SK-N-MC (cell line): Measurements from ENCODE around the gene LRP1B.

Experiments
- DNase-seq: peaks from one replicate; pipeline ENCODE4 v3.0.0-alpha.2; 2011; ENCODE audit warnings: low read depth, low spot score
- H3K27ac ChIP-seq: fragments of 200-600 bp; sonication (generic); 2 replicates; pipeline ENCODE4 v1.5.1; 2016; ENCODE audit warnings: mixed run types
- H3K36me3 ChIP-seq: fragments of 200-600 bp; sonication (generic); 2 replicates; pipeline ENCODE4 v1.6.1; 2017; ENCODE audit warnings: antibody characterized with exemption, low read length, mixed read lengths; ENCODE audit not compliant: insufficient read depth
- H3K4me3 ChIP-seq: fragments of 200-600 bp; sonication (generic); 2 replicates; pipeline ENCODE4 v1.5.1; 2016
- H3K9ac ChIP-seq: fragments of 200-600 bp; sonication (generic); 2 replicates; pipeline ENCODE4 v1.8.0; 2017; ENCODE audit warnings: mixed run types, mixed read lengths; ENCODE audit not compliant: insufficient read length
- H3K9me3 ChIP-seq: fragments of 200-600 bp; sonication (generic); 2 replicates; pipeline ENCODE4 v1.6.1; 2017; ENCODE audit warnings: low read depth, mild to moderate bottlenecking, antibody characterized with exemption, low read length, moderate library complexity, mixed read lengths
- EZH2 ChIP-seq: fragments of 200-600 bp; sonication (generic); IDR thresholded peaks from one replicate; pipeline ENCODE4 v1.6.1; 2017; ENCODE audit warnings: antibody characterized with exemption
- FOXP2 ChIP-seq: optimal IDR thresholded peaks from 2 replicates; pipeline ENCODE3; 2011; ENCODE audit warnings: mild to moderate bottlenecking, moderate library complexity; ENCODE audit not compliant: insufficient read depth; ENCODE audit errors: extremely low read length, control extremely low read depth
- POLR2AphosphoS5 ChIP-seq: IDR thresholded peaks from 2 replicates; pipeline ENCODE4 v1.6.1; 2012; ENCODE audit warnings: mild to moderate bottlenecking, low read depth, low read length, borderline replicate concordance

The LRP1B gene

DNA sequence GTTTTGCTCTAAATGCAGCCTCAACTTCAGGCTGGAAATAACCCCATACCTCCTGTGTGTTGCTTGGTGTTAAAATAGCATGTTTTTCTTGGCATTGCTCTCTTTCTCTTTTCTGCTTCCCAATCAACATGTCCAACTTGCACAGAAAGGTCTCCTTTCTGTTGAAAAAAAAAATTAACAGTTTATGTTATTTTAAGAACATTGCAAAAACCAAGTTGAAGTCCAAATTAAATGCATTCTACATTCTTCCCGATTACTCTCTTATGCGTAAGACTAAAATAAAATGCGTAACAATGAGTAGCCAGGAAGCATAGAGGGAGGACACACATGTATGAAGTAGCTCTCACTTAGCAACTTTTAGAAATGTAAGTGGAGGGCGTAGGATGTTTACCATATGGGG, 1944.5 kb downstream of the LRP1B start:
- TF ChIP-seq POLR2AphosphoS5: no peak
- no peak for TF ChIP-seq FOXP2
- no peak for TF ChIP-seq EZH2
- H3K9me3 ChIP-seq: no peaks in the 10 kb centered on the region
- H3K9ac ChIP-seq: no peak overlapping the region
- H3K4me3 ChIP-seq: no peak overlapping the region
- no peak overlapping the region for H3K27ac ChIP-seq
- H3K36me3 ChIP-seq: no peaks in the 10 kb centered on the region
- no peak for DNase-seq

DNA sequence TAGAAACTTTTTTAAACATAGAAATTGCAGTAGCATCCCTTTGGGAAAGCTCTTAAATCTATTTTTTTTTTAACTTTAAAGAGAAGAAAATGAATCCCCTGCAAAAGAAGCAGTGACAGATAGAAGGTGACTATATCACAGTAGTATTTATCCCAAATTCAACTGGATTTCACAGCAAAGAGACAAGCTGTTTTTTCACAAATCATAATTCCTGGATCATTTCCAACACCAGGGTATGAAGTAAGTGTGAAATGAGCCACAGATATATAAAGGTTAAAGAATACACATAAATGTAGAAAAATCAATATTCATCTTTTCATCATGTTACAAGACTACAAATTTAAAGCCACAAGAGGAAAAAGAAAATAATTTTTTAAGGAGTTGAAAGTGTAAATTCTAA, 1945.7 kb downstream of the LRP1B start:
- DNase-seq: no peak
- no peaks in the 10 kb centered on the region for H3K36me3 ChIP-seq
- no peaks in the 10 kb centered on the region for H3K9me3 ChIP-seq
- H3K27ac ChIP-seq: no peak overlapping the region
- no peak overlapping the region for H3K9ac ChIP-seq
- no peak overlapping the region for H3K4me3 ChIP-seq
- TF ChIP-seq POLR2AphosphoS5: no peak
- TF ChIP-seq FOXP2: no peak
- no peak for TF ChIP-seq EZH2

DNA sequence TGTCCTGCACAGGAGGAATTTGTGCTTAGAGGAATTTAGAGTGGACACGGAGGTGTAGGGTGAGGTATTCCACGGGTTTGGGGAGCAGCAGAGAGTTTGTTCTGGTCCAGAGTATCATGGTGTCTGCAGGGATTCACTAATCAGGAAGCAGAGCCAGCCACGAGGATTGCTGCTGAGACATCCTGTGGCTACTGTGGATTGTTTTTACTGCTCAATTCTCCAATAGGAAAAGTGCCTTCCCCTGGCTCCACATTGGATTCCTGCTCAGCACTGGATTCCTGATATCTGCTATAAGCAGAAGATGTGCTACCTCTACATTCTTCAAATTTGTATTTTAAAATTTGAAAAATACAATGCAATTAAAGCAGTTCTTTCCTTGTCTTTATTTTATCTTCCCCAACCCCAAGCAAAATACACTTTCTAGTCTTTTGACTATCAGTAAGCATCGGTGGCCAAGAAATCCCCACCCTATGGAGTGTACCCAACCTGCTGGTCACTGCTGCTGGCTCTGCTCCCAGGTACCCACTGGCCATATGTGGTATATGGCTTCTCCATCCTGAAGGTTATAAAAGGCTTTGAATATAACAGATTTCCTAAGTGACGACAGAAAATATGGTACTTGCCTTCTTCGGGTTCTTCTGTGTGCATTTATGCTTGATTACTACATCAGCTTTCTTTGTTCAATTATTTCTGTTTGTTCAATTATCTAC, 1947.6 kb downstream of the LRP1B start:
- TF ChIP-seq POLR2AphosphoS5 (no peak), FOXP2 (no peak), EZH2 (no peak)
- Histone ChIP-seq H3K9me3 (no peaks in the 10 kb centered on the region), H3K36me3 (no peaks in the 10 kb centered on the region), H3K9ac (no peak overlapping the region), H3K4me3 (no peak overlapping the region), H3K27ac (no peak overlapping the region)
- no peak for DNase-seq
